ENCODE results near the gene SH2D6. TPM values are rescaled to one million over a fixed set of nuclear protein-coding genes. Genes with fewer than 3 reads are reported as not detected.

Gene SH2D6
- total RNA-seq, 4 donors from 2014 or later = not detected

DNA sequence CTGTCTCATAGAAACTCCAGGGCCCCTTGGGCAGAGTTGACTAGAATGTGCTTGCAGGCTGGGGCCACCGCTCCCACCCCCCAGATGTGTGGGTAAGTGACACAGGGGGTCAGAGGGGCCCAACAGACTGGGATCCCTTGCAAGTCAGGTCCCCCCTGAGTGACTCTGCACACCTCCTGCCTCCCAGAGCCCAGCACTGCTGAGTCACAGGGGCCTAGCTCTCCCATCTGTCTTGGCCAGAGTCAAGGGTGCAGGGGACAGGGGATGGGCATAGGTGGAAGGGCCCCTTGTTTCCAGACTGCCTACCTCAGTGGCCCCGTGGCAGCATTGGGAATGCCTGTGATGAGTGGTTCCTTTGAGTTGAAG is 11.4 kb downstream of the SH2D6 start:
- no peak for DNase-seq
- Histone ChIP-seq H3K27me3 (no peaks in the 10 kb centered on the region), H3K27ac (no peak overlapping the region), H3K4me3 (no peak overlapping the region), H3K4me1 (no peaks in the 10 kb centered on the region), H3K9me3 (no peaks in the 10 kb centered on the region), H3K36me3 (no peaks in the 10 kb centered on the region)
- TF ChIP-seq, protein P1, sequence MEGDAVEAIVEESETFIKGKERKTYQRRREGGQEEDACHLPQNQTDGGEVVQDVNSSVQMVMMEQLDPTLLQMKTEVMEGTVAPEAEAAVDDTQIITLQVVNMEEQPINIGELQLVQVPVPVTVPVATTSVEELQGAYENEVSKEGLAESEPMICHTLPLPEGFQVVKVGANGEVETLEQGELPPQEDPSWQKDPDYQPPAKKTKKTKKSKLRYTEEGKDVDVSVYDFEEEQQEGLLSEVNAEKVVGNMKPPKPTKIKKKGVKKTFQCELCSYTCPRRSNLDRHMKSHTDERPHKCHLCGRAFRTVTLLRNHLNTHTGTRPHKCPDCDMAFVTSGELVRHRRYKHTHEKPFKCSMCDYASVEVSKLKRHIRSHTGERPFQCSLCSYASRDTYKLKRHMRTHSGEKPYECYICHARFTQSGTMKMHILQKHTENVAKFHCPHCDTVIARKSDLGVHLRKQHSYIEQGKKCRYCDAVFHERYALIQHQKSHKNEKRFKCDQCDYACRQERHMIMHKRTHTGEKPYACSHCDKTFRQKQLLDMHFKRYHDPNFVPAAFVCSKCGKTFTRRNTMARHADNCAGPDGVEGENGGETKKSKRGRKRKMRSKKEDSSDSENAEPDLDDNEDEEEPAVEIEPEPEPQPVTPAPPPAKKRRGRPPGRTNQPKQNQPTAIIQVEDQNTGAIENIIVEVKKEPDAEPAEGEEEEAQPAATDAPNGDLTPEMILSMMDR (IDR thresholded peaks at IDR 0.05) = no peak
- no peak for TF ChIP-seq POLR2A (IDR thresholded peaks at IDR 0.05)
- intact Hi-C loops (cut with DNase I; ENCODE audit: low total_unique reads) = no loop called here

DNA sequence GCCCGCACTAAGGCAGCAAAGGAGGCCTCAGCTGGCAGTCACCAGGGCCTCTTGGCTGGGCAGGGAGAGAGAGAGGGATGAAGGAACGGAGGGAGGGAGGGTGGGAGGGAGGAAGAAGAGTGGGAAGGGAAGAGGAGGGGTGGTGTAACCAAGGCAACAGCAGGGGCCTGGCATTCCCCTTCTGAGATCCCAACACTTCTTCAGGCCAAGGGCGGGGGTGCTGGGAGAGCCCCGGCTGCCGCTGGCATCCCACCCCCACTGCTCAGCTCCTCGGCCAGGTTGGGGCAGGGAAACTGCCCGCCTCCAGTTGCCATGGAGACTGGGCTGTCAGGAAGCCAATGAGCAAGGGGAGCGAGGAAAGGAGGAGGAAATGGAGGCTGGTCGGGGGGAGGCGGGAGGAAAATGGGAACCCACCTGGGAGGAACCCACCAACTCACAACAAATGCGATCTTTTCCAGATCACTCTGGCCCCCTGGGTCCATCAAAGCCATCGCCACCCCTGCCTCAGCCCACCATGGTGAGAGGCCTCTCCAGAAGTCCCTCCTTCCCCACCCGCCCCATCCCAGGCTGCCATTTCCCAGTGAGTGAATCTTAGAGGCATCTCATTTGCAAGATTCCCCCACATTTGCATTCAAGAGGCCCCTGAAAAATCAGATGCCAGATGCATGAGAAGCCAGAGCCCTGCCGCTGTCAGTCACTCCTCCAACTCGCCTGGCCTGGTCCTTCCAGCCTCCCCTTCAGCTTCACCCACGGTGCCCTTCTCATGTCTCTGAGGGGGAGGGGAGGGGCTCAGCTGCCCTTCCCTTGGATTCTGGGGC is 12.4 kb downstream of the SH2D6 start:
- no peaks in the 10 kb centered on the region for H3K4me1 ChIP-seq
- H3K27me3 ChIP-seq = no peaks in the 10 kb centered on the region
- no peak for TF ChIP-seq POLR2A (IDR thresholded peaks at IDR 0.05)
- TF ChIP-seq, protein P1 (IDR thresholded peaks at IDR 0.05) = no peak
- H3K36me3 ChIP-seq = no peaks in the 10 kb centered on the region
- no peak for DNase-seq
- no peak overlapping the region for H3K4me3 ChIP-seq
- H3K9me3 ChIP-seq = no peaks in the 10 kb centered on the region
- intact Hi-C loops (cut with DNase I; ENCODE audit: low total_unique reads) = no loop called here
- no peak overlapping the region for H3K27ac ChIP-seq

DNA sequence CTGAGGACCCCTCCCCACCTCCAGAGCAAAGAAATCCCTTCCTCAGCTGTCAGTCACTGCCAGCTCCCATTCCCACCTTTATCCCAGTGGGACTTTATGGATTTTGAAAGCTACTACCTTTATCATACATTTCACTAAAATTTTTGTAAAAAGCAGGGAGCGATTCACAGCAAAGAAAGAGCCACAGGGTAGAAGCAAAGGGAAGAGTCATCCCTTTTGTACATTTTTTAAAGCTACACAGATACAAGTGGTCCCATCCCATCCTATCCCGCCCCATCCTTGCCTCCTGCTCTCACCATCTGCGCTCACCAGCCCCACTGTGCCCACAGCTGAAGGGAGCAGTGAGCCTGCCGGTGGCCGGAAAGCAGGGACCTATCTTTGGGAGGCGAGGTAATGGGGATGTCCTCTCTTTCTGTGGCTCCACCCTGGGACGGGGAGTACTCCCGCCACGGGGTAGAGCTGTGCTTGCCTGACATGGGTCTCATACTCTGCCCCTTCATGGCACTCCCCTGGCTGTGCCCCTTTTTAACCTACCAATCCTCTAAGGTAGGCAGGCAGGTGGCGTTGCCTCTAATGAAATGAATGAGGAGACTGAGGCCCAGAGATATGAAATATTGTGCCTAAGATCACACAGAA is 13.2 kb downstream of the SH2D6 start:
- Histone ChIP-seq H3K4me3 (no peak overlapping the region), H3K36me3 (no peaks in the 10 kb centered on the region), H3K27ac (no peak overlapping the region), H3K9me3 (no peaks in the 10 kb centered on the region), H3K4me1 (peaks cover 0 to 5% of the 10 kb centered on the region in 2 donors), H3K27me3 (no peaks in the 10 kb centered on the region)
- no peak for DNase-seq
- intact Hi-C loops (cut with DNase I; ENCODE audit: low total_unique reads) = no loop called here
- TF ChIP-seq, protein P1 (IDR thresholded peaks at IDR 0.05) = no peak
- no peak for TF ChIP-seq POLR2A (IDR thresholded peaks at IDR 0.05)

DNA sequence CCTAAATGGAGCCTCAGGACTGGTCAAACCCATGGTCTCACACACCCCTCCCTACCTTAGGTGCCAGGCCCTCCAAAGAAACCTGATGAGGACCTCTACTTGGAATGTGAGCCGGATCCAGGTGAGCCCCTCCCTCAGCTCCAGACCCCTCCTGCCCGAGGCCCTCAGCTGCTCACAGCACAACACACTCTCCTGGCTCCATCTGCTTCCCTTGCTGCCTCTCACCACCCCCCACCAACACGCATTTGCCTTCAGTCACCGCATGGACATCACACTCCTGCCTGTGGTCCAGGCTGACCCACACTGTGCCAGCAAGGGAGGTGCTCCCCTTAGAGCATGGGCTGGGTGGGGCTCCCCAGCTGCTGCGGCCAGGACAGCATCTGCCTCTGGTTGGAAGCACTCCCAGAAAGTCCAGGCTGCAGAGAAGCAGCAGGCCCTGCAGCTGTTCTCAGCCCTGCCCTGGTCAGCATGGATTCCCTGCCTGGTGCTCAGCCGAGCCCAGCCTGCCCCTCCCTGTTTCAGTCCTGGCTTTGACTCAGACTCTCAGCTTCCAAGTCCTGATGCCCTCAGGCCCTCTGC is 15.1 kb downstream of the SH2D6 start:
- Histone ChIP-seq H3K4me1 (peaks cover 0 to 18% of the 10 kb centered on the region in 2 donors), H3K27ac (peak overlapping the region; percentile 55 to 91), H3K9me3 (no peaks in the 10 kb centered on the region), H3K27me3 (no peaks in the 10 kb centered on the region), H3K36me3 (no peaks in the 10 kb centered on the region), H3K4me3 (no peak overlapping the region)
- TF ChIP-seq, protein P1 (IDR thresholded peaks at IDR 0.05) = no peak
- TF ChIP-seq POLR2A (IDR thresholded peaks at IDR 0.05) = peak in 1 of 2 donors; percentile 14
- intact Hi-C loops (cut with DNase I; ENCODE audit: low total_unique reads) = no loop called here
- peak; percentile 81 to 88 for DNase-seq

DNA sequence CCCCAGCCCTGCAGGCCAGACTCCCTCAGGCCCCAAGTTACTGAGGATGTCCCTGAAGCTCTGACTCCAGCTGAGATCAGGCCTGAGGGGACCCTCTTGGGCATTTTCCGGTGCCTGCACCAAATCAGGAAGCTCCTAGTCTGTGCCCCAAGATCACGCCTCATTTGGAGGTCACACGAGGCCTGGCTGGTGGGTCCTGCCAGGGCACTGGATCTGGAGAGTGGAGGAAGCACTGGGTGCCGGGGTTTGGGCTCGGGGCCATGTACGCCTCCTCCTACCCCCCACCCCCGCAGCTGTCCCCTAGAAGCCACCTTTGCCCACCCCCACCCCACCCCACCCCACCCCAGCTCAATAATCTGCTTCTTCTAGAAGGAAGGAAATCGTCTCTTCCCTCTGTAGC is 16.2 kb downstream of the SH2D6 start:
- Histone ChIP-seq H3K27me3 (no peaks in the 10 kb centered on the region), H3K4me3 (no peak overlapping the region), H3K9me3 (no peaks in the 10 kb centered on the region), H3K27ac (peak overlapping the region in 1 of 2 donors; percentile 91), H3K4me1 (peaks cover 0 to 21% of the 10 kb centered on the region in 2 donors), H3K36me3 (no peaks in the 10 kb centered on the region)
- intact Hi-C loops (cut with DNase I; ENCODE audit: low total_unique reads) = no loop called here
- TF ChIP-seq, protein P1 (IDR thresholded peaks at IDR 0.05) = no peak
- no peak for TF ChIP-seq POLR2A (IDR thresholded peaks at IDR 0.05)
- DNase-seq = no peak
